GM12878 (cell line): Measurements from ENCODE around the gene TRRAP. TPM values are rescaled to one million over a fixed set of nuclear protein-coding genes. Genes with fewer than 3 reads are reported as not detected.

Experiments
- ATAC-seq: fragments of 200-7000 bp; cut with Tn5 transposase; 3 replicates; pipeline ENCODE4 v1.9.1; 2020; ENCODE audit warnings: mild to moderate bottlenecking, moderate library complexity
- BruUV-seq: library from RNA; stranded (reverse); fragments of 400-500 nt; replicated peaks from 2 replicates; lab custom pipeline; 2021; lab: Mats Ljungman, UMichigan
- CTCF ChIA-PET: fragments of 300-600 bp; sonication (Branson Sonifier 250); formaldehyde crosslinking; extraction: SDS; loops from one replicate; lab custom pipeline; 2021; ENCODE audit warnings: inconsistent platforms; lab: Yijun Ruan, JAX
- POLR2A ChIA-PET: fragments of 350-600 bp; formaldehyde crosslinking; extraction: SDS; loops from one replicate; lab custom pipeline; 2021; ENCODE audit warnings: inconsistent platforms; lab: Charles Lee
- RAD21 ChIA-PET: fragments of 300-600 bp; sonication (Branson Sonifier 250); formaldehyde crosslinking; loops from one replicate; lab custom pipeline; 2023; ENCODE audit warnings: antibody characterized with exemption; ENCODE audit not compliant: unreplicated experiment; lab: Charles Lee
- SMC1A ChIA-PET: fragments of 300-600 bp; sonication (Branson Sonifier 250); formaldehyde crosslinking; loops from one replicate; lab custom pipeline; 2023; ENCODE audit not compliant: unreplicated experiment, uncharacterized antibody; lab: Charles Lee
- DNase-seq: peaks from one replicate; pipeline ENCODE4 v3.0.0-alpha.2; 2011; ENCODE audit warnings: low read depth, low spot score
- FAIRE-seq: peaks from 3 replicates; lab custom pipeline; 2011; peaks lifted over from hg19 to GRCh38; lab: Jason Lieb, UNC
- H2AFZ ChIP-seq: 2 replicates; pipeline ENCODE4 v1.6.0; 2011; ENCODE audit warnings: low read depth, low read length, control low read depth; ENCODE audit not compliant: control insufficient read depth
- H3K27ac ChIP-seq: 2 replicates; pipeline ENCODE4 v1.5.1; 2011; ENCODE audit warnings: control low read depth; ENCODE audit not compliant: control insufficient read depth, insufficient read depth
- H3K27me3 ChIP-seq, 2 experiments: replicated peaks in 1 of 2; 2 replicates each; pipeline versions ENCODE4 v1.6.0 to v1.6.1; 2011; ENCODE audit warnings: low read length in 1 of 2; ENCODE audit not compliant: control insufficient read depth in 2 of 2, insufficient read depth in 2 of 2
- H3K36me3 ChIP-seq, 2 experiments: 2 replicates each; pipeline ENCODE4 v1.5.1; 2011; ENCODE audit warnings: low read length in 1 of 2; ENCODE audit not compliant: control insufficient read depth in 2 of 2, insufficient read depth in 2 of 2
- H3K4me1 ChIP-seq: 2 replicates; pipeline ENCODE4 v1.6.1; 2011; ENCODE audit warnings: mild to moderate bottlenecking, low read length, moderate library complexity, mixed read lengths; ENCODE audit not compliant: control insufficient read depth, insufficient read depth
- H3K4me2 ChIP-seq: 2 replicates; pipeline ENCODE4 v1.6.0; 2011; ENCODE audit warnings: control low read depth; ENCODE audit not compliant: control insufficient read depth, insufficient read depth
- H3K4me3 ChIP-seq: fragments of 200-600 bp; sonication (generic); 2 replicates; pipeline ENCODE4 v1.5.1; 2016
- H3K79me2 ChIP-seq: 2 replicates; pipeline ENCODE4 v1.6.0; 2011; ENCODE audit warnings: low read length; ENCODE audit not compliant: control insufficient read depth, insufficient read depth
- H3K9ac ChIP-seq: 2 replicates; pipeline ENCODE4 v1.8.0; 2011; ENCODE audit warnings: low read length, control low read depth, mixed read lengths; ENCODE audit not compliant: control insufficient read depth, insufficient read depth
- H3K9me3 ChIP-seq: replicated peaks from 3 replicates; pipeline ENCODE4 v1.5.1; 2011; ENCODE audit warnings: mild to moderate bottlenecking, low read length; ENCODE audit not compliant: control insufficient read depth, insufficient read depth
- H4K20me1 ChIP-seq: 2 replicates; pipeline ENCODE4 v1.6.0; 2011; ENCODE audit not compliant: control insufficient read depth, insufficient read depth
- BCL11A ChIP-seq: IDR thresholded peaks from 2 replicates; pipeline ENCODE4 v1.6.1; 2011; ENCODE audit warnings: low read depth, low read length
- CREB1 ChIP-seq: IDR thresholded peaks from 2 replicates; pipeline ENCODE4 v1.6.1; 2012; ENCODE audit warnings: low read depth, mild to moderate bottlenecking, inconsistent platforms
- EGR1 ChIP-seq, 2 experiments: IDR thresholded peaks; 1 replicate in 1 of 2; 2 replicates in 1 of 2; pipeline ENCODE4 v1.6.1; 2011 to 2012; ENCODE audit warnings: low read depth in 2 of 2, low read length in 2 of 2, borderline replicate concordance in 1 of 2, mild to moderate bottlenecking in 1 of 2, moderate library complexity in 1 of 2
- ESRRA ChIP-seq: IDR thresholded peaks from 2 replicates; pipeline ENCODE4 v1.6.1; 2012; ENCODE audit warnings: mild to moderate bottlenecking, low read length, improper control_type of control experiment
- HDGF ChIP-seq: fragments of 450-650 bp; IDR thresholded peaks from 2 replicates; pipeline ENCODE4 v1.6.1; 2016; ENCODE audit warnings: antibody characterized with exemption
- IKZF1 ChIP-seq: fragments of 450-650 bp; conservative IDR thresholded peaks from 2 replicates; pipeline ENCODE4 v1.6.1; 2017; ENCODE audit warnings: antibody characterized with exemption, mild to moderate bottlenecking
- IRF4 ChIP-seq: IDR thresholded peaks from 2 replicates; pipeline ENCODE4 v1.6.1; 2011; ENCODE audit warnings: low read depth, low read length
- KAT2A ChIP-seq: conservative IDR thresholded peaks from 2 replicates; pipeline ENCODE4 v1.6.1; 2011; ENCODE audit warnings: low read depth, low read length; ENCODE audit not compliant: control insufficient read depth
- MXI1 ChIP-seq: fragments of 150-350 bp; IDR thresholded peaks from 2 replicates; pipeline ENCODE4 v1.6.1; 2011; ENCODE audit warnings: low read depth, mild to moderate bottlenecking, inconsistent platforms, low read length, improper control_type of control experiment
- NR2F1 ChIP-seq: fragments of 450-650 bp; conservative IDR thresholded peaks from 2 replicates; pipeline ENCODE4 v1.6.1; 2017; ENCODE audit warnings: mild to moderate bottlenecking
- RAD51 ChIP-seq: fragments of 450-650 bp; IDR thresholded peaks from 2 replicates; pipeline ENCODE4 v1.6.1; 2016; ENCODE audit warnings: moderate library complexity, mild to moderate bottlenecking, inconsistent platforms
- RUNX3 ChIP-seq: IDR thresholded peaks from 2 replicates; pipeline ENCODE4 v1.6.1; 2012; ENCODE audit warnings: low read length, inconsistent platforms
- SUPT20H ChIP-seq: IDR thresholded peaks from 2 replicates; pipeline ENCODE4 v1.6.1; 2011; ENCODE audit warnings: low read depth, mild to moderate bottlenecking, low read length, moderate library complexity, borderline replicate concordance; ENCODE audit not compliant: control insufficient read depth
- TCF3 ChIP-seq: IDR thresholded peaks from 2 replicates; pipeline ENCODE4 v1.6.1; 2012; ENCODE audit warnings: low read depth, mild to moderate bottlenecking, low read length, borderline replicate concordance; ENCODE audit not compliant: insufficient read depth
- ZNF207 ChIP-seq: fragments of 450-650 bp; IDR thresholded peaks from 2 replicates; pipeline ENCODE4 v1.6.1; 2014; ENCODE audit warnings: antibody characterized with exemption, mild to moderate bottlenecking, borderline replicate concordance
- ZNF592 ChIP-seq: fragments of 450-650 bp; IDR thresholded peaks from 2 replicates; pipeline ENCODE4 v1.6.1; 2017; ENCODE audit warnings: mild to moderate bottlenecking, moderate library complexity
- ZNF622 ChIP-seq: fragments of 450-650 bp; IDR thresholded peaks from 2 replicates; pipeline ENCODE4 v1.6.1; 2017; ENCODE audit warnings: mild to moderate bottlenecking, inconsistent platforms
- WGBS: methylation state at CpG from one replicate; pipeline ENCODE4 v1.1.6; 2016; ENCODE audit warnings: low lambda C conversion rate; ENCODE audit not compliant: insufficient replicate concordance, insufficient coverage; ENCODE audit errors: missing lambda C conversion rate; 5-methylcytosine and 5-hydroxymethylcytosine counted together
- in situ Hi-C: fragments of 300-500 bp; cut with MboI; formaldehyde crosslinking; loops from 9 replicates; pipeline ENCODE4 v1.14.3; 2018; ENCODE audit warnings: mixed read lengths
- intact Hi-C: fragments of 100-400 bp; cut with micrococcal nuclease; formaldehyde crosslinking; loops from one replicate; pipeline ENCODE4 v1.14.2; 2022; ENCODE audit not compliant: unreplicated experiment
- polyA plus RNA-seq, 11 experiments: library from polyadenylated mRNA; depleted of rRNA in 4 of 11; unstranded in 6 of 11; stranded (reverse) in 5 of 11; fragments of >200 nt; fragmentation: Nextera tagmentation in 4 of 11; fragmentation: Illumina TruSeq in 1 of 11; extraction: Ambion mirVana in 4 of 11; extraction: Trizol in 1 of 11; gene quantifications; 1 replicate in 1 of 11; 2 replicates in 10 of 11; pipeline versions ENCODE4 v1.2.1 to v1.2.3, GENCODE V29; 2011 to 2016; ENCODE audit warnings: inconsistent platforms in 2 of 11, missing spikeins in 2 of 11, low read depth in 1 of 11
- total RNA-seq, 4 experiments: library from RNA; depleted of rRNA in 3 of 4; stranded (reverse); fragments of >200 nt in 3 of 4; fragmentation: Illumina TruSeq in 1 of 4; extraction: Trizol in 1 of 4; gene quantifications; 2 replicates each; pipeline versions ENCODE4 v1.2.1 to v1.2.3, GENCODE V29; 2013 to 2021

The TRRAP gene
- total and polyA plus RNA-seq, 10 of the 15 experiments (the other 5 are each of a cell fraction or from before 2014, with no cell fraction given): 1.1 to 39.3 (median 8.5) TPM

DNA sequence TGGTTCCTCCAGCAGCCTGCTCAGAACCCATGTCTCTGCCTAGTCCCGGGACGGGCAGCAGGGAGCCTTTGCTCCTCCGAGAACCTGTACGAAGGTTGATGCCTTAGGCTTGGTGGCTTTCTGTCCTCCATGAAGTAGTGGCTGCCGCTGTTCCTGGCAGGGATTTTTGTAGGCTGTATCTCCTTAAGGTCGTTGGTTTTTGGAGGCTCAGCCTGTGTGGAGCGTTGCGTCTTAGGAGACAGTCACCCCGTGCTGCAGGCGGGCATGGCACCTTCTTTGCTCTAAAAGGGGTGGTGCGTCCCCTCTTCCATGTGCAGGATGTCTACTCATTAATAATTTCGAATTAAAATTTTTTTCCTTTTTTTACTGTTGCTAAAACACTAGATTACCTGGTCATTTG is 92.5 kb downstream of the TRRAP start:
- TF ChIP-seq BCL11A (no peak), ESRRA (no peak), MXI1 (no peak), HDGF (no peak), KAT2A (no peak), IKZF1 (no peak), ZNF207 (no peak), NR2F1 (no peak), RUNX3 (no peak), ZNF592 (no peak), IRF4 (no peak), CREB1 (no peak), TCF3 (no peak), EGR1 (IDR thresholded peaks at IDR 0.05; ENCODE audit: borderline replicate concordance in 1 of 2, low read depth in 2 of 2, low read length in 2 of 2) (no peak), ZNF622 (no peak), RAD51 (no peak), SUPT20H (no peak)
- POLR2A ChIA-PET: no interaction called here
- Histone ChIP-seq H3K27me3 (no peaks in the 10 kb centered on the region), H2AFZ (no peak overlapping the region), H3K4me2 (no peak overlapping the region), H3K9me3 (no peaks in the 10 kb centered on the region), H3K4me3 (no peak overlapping the region), H4K20me1 (no peaks in the 10 kb centered on the region), H3K79me2 (no peaks in the 10 kb centered on the region), H3K4me1 (no peaks in the 10 kb centered on the region), H3K9ac (no peak overlapping the region), H3K36me3 (peaks cover 24 to 29% of the 10 kb centered on the region in 2 experiments), H3K27ac (no peak overlapping the region)
- intact Hi-C loops (no loop called here), in situ Hi-C loops (no loop called here)
- WGBS: 94% methylated on average over 12 of the region's 12 CpGs
- RAD21 ChIA-PET: no interaction called here
- CTCF ChIA-PET: no interaction called here
- DNase-seq (no peak), ATAC-seq (no peak), FAIRE-seq (no peak)
- SMC1A ChIA-PET: no interaction called here
- BruUV-seq: no TSS peak
